Fibroblast of the conjunctiva (primary cell): Measurements from ENCODE around the gene DCPS.
"Not testable (repeated sequence)": the region's sequence is repeated elsewhere in the genome, so short reads cannot be mapped to it uniquely, and the experiment has no call there.

Source experiments
- DNase-seq: peaks from one replicate; pipeline ENCODE4 v3.0.0-alpha.2; 2010; ENCODE audit warnings: low read depth

The DCPS gene

DNA sequence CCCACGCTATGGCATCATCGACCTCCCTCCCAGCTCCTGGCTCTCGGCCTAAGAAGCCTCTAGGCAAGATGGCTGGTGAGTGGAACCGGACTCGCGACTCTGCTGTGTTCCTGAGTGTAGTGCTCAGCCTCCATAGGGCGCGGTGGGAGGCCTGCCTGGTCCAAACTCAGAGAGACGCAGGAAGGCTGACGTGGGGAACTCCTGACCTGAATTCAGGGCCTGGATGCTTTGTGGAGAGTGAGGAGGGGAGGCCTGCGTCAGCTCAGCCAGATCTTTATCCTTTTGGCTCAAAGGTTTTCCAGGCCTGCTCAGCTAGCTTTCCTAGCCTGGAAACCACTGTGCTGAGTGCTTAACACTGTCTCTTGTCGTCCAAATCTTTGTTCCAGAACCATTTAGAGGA lies 13.0 kb upstream of the DCPS start:
- no peak for DNase-seq

DNA sequence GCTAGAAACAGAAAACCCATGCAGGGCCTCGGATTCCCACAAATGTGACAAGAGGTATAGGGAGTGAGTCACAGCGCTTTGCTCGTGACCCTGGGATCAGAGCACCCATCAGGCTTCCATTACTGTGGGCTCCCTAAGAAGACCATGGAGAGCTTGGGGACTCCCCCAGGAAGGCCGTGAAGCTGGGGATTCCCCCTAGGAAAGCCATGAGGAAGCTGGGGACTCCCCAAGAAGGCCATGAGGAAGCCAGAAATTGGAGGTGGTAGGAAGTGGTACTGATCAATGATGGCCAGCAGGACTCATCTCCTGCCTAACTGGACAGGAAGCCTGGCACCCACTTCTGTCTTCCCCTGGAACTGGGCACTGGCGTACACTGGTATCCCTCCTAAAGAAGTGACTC lies 10.1 kb upstream of the DCPS start:
- no peak for DNase-seq

DNA sequence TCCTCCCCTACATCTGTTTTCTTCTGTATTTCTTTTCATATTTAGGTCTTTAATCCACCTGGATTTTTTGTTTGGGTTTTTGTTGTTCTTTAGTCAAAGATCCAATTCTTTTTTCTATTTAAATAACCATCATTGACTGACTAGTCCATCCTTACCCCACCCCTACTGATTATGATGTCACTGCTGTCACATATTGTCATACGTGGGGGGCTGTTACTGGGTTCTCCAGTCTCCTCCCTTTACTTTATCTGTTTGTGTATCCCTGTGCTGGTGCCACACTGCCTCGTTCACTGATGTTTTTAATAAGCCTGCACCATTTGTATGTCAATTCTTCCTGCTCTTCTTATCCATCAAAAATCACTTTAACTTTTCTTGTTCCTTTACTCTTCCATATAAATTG lies 6.9 kb upstream of the DCPS start:
- no peak for DNase-seq

DNA sequence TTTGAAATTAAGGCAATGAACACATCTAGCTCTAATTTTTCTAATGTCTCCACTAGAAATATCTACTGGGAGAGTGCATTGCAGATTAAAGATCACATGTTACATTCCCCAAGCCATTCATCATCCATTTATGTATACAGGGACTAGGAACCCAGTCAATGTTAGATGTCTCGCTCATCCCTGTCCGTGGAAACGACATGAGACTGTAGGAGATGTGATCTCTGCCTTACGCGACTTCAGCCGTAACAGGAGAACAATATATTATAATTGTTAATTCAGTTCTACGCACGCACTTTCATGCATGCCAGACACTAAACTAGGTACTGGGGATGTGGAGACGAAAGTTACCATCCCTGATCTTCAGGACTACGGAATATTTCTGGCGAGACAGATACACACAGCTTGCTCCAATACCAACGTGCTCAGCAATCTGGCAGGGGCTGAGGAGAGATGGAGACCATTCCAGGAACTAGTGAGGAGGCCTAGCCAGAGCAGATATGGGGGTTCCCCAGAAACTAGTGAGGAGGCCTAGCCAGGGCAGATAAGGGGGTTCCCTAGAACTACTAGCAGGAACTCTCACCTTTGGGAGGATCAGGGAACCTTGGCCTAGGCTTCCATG lies 706 bp downstream of the DCPS start:
- DNase-seq: no peak

DNA sequence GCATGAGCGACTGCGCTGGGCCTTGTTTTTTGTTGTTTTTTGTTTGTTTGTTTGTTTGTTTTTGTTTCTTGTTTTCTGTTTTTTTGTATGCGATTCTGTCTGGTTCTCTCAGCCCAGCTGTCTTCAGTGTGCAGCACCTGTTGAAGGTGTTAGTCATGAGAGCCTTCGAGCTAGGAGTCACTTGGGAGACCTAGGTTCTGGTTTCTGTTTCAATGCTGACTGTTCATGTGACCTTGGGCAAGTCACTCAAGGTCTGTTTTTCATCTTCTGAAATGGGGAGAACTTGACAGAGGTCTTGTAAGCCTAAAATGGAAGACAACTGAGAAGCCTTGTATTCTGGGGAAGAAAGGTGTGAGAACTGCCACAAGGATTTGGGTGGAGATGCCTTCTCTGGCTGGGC lies 1.8 kb downstream of the DCPS start:
- no peak for DNase-seq

DNA sequence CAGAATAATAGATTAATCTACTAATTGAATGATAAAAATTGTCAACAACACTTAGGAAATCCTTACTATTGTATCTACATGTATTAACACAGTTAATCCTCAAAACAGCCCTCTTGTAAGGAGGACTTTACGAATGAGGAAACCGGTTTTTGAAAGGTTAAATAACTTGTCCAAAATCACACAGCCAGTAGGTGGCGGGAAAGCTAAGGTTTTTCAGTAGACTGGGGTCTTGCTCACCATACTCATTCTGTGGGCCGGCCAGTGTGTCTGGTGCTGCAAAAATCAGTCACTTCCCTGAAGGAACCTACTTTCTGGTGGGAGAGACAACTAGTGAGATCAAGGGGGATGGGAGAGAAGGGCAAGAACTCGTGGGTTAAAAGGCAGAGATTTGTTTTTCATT lies 3.8 kb downstream of the DCPS start:
- peak; percentile 28 for DNase-seq

DNA sequence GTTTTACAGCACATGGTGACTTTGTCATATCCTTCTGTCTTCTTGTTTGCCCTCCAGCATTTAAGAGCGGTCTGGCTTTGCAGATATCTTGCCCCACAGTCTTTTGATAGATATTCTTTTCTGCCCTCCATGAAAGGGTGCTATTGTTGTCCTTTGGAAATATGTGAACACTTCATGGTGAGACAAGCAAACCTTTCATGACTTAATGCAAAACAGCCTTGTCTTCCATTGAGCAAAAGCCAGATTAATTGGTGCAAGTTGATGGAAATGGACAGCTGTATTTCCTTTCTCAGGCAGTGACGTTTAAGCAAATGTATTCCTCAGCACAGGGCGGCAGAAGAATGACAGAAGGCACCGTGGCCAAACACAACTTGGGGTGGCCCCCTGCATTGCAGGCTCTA lies 4.4 kb downstream of the DCPS start:
- no peak for DNase-seq

DNA sequence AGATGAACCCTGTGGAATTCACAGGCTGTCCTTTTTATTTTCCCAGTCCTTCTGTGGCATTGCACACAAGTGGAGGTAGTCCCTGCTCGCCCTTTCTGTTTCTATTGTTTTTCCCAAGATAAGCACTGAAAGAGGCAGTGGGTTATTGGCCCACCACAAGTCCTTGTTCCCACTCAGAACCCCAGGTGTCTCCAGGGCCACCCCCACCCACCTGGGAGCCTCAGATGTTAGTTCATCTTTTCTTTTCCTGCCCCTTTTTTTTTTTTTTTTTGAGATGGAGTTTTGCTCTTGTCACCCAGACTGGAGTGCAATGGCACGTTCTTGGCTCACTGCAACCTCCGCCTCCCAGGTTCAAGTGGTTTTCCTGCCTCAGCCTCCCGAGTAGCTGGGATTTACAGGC lies 4.9 kb downstream of the DCPS start:
- not testable (repeated sequence) for DNase-seq

DNA sequence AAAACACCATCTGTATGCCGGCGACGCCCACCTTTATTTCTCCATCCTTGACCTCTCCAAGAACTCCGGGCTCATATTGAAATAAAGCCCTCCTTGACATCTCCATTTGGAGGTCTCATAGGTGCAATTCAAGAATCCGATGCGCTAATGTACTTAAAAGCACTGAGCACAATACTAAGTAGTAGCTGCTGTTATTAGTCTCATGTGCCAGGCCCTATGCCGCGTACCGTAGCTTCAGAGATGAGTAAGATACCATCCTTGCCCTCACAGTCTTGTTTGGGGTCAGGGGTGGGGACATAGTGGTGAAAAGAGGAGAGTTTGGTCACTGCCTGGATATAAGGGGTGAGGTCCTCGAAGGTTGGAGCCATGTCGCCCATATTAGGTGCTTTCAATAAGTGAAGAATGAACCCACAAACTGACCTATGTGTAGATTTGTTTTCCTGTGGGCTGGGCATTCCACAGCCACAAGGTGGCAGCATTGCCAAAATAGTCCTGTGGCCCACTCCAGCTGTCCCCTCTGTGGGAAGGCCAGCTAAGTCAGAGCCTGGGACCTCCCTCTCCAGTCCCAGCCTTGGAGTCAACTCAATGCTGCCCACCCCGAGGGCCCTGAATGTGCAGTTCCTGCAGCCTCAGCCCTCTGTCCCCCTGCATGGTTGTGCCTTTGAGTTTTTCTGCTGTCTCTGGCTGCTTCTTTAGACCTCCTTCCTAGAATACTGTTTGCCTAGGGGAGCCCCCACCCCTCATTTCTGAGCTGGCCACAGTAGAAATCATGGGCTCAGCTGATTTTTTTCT lies 6.5 kb downstream of the DCPS start:
- DNase-seq: peak; percentile 51

DNA sequence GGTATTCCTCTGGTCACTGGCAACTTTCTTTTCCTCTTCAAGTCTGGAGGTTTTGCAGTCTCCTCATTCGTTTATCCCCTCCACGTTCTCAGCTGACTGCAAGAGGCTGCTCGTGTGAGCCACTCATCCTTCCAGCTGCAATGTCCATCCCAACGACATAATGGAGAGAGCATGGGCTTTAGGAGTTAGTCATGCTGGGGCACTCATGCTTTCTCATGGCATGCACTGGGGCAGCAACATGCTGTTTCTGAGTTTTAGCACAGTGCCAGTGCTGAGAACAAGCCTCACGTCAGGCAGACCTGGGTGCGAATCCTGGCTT lies 7.1 kb downstream of the DCPS start:
- no peak for DNase-seq

DNA sequence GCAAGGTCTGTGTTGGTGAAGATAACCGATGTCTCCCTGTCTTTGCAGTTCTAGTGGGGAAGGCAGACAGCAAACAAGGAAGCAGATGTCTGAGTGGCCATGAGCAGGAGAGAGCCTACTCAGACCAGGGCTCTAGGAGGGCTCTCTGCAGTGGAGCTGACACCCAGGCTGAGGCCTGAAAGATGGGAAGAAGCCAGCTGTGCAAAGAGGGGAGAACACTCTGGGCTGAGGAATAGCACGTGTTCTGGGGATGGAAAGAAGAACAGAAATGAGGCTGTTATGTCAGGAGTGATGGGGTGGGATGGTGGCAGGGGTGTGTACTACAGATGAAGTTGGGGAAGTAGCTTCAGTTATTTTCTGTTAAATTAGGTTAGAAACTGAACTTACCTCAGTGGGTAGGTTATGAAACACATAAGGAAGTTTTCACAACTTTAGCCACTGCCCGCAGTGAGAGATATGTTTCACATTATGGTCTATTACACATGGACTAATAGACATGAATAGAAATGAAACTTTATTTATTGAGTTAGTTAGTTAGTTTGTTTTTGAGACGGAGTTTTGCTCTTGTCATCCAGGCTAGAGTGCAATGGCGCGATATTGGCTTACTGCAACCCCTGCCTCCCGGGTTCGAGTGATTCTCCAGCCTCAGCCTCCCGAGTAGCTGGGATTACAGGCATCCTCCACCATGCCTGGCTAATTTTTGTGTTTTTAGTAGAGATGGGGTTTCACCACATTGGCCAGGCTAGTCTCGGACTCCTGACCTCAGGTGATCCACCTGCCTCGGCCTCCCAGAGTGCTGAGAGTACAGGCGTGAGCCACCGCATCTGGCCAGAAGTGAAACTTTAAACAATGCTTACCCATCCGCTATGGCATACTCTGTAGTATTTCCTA lies 7.8 kb downstream of the DCPS start:
- no peak for DNase-seq

DNA sequence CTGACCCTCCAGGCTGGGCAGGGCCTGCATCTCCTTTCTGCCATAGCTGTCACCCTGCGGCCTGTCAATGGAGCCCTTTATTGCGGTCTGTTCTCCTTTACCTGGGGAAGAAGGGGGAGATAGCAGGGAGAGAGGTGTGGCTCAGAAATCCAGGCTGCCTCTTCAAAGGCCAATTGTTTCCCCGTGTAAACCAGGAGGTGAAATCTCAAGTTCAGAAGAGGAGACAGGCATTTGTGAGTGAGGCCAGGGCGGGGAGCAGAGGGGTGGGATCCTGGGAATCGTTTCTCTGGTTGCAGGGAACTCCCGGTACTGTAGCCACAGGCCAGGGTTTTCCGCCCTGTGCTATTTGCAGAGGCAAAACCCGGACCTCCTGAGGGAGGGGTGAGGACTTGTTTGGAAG lies 9.1 kb downstream of the DCPS start:
- no peak for DNase-seq

DNA sequence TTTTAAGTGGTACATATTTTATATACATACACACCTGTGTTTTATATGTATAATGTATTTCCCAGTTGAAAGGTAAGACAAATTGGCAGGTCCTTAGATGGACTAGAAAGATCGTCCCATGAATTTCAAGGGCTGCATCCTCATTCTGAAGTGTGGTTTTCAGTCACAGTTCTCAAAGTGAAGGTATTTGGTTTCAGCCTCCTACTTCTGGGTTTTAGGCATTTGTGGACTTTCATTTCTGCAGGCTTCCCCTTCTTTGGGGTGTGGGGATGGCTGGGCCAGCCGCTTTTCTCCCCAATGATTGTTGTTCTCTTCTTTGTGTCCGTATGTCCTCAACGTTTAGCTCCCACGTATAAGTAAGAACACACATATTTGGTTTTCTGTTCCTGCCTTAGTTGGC lies 10.0 kb downstream of the DCPS start:
- DNase-seq: no peak

DNA sequence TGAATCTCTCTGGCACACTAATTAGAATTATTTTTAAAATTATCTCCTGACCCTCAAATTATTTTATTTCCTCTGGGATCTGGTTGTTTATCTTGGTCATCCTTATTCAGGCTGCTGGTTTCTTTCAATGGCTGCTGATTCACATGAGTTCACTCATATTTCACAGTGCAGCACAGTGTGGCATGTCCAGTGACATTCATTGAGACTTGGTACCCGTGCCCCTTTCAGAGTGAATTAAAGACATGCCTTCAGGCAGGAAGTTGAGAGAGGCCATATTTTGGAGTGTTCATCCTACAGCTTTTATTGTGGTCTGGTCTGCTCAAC lies 13.5 kb downstream of the DCPS start:
- DNase-seq: no peak

DNA sequence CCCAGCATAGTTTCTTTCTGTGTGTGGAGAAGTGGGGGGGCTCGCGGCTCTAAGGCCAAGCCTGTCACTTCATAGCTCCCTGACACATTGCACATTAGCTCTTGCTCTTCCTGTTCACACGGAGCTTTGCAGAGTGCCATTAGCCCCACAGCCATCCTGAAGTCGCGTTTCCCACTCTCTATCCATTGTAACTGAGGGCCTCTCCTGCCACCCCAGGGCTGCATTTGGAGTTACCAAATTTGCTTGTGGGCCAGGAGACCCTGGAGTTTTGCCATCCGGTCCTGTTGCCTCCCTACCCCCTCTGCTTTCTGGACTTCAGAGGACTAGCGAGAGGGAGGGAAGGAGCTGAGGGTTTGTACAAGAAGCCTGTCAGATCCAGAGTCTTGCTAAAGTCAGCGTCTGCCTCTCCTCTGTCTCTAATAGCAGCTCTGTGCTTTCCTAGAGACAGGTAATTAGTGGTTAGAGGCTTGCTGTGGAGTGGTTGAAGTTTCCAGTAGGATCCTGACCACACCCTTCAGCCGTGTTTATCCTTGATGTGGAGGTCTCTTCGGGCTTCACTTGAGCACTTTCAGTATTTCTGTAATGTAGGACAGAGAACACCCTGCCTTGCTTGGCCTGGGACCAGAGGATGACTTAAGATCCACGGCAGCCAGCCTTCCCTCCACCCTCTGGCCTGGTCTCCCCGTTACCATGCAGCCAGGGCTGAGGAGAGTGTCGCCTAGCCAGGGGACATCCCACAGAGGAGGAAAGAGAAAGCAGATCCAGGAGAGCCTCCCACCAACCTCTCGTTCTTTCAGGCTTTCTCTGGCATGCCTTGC lies 14.1 kb downstream of the DCPS start:
- peak; percentile 90 for DNase-seq

DNA sequence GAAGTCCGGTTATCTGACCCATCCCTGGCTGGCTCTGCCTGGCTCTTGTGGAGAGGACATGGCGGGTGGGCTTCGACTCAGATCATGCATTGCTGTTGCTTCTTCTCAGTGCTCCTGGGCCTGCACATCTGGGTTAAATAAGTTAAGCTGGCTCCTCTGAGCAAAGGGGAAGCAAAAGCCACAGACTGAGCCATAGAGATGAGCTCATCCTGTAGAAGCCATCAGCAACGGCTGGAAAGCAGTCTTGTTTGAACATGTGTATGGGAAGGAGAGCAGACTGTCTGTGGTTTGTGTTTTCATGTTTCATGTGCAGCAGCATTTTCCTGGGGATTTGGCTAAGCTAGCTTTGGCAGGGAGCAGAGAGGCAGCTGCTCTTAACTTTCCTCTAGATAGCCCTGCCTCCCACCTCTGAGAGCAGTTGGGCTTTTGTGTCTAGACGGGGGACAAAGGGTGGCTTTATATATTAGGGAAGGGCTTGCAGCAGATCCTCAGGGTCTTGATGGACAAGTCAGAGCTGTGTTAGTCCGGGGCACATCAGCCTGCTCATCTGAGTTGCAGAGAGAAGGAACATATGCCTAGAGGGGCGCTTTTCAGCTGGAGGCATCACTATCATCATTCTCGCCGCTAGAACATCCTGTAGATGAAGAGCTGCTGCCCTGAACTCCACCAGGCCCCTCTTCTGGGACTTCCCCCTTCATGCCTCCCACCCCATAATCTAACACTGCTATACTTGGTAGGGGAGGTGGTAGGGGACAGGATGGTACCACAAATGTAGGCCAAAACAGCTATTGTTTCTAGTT lies 14.9 kb downstream of the DCPS start:
- DNase-seq: peak; percentile 94

DNA sequence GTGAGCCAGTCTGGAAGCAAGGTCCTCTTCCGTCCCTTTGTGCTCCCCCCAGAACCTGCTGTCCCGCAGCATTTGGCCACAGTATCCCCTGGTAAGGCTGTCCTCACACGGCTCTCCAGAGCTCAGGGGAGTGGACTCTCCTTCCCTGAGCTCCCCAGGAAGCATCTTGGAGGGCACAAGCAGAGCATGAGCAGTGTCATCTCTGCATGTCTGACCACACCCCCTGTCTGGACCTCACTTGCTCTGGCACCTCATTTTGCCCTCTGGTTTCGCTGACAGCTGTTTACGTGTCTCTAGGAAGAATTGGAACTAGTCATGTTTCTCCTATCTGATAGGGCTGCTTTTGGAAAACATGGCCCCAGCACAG lies 15.5 kb downstream of the DCPS start:
- no peak for DNase-seq

DNA sequence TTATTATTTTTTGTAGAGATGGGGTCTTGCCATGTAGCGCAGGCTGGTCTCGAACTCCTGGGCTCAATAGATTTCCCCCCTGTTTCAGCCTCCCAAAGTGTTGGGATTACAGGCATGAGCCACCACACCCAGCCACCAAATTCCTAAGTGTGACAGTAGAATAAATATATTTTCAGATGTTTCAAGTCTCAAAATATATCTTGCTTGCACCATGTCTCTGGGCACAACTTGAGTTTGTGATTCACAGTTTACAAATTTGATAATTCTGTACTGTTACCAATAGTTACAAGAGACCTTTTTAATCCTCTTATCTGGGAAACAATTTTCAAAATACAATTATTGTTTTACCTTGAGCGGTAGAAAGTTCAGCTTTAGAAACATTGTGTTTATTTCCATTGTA lies 19.1 kb downstream of the DCPS start:
- DNase-seq: no peak

DNA sequence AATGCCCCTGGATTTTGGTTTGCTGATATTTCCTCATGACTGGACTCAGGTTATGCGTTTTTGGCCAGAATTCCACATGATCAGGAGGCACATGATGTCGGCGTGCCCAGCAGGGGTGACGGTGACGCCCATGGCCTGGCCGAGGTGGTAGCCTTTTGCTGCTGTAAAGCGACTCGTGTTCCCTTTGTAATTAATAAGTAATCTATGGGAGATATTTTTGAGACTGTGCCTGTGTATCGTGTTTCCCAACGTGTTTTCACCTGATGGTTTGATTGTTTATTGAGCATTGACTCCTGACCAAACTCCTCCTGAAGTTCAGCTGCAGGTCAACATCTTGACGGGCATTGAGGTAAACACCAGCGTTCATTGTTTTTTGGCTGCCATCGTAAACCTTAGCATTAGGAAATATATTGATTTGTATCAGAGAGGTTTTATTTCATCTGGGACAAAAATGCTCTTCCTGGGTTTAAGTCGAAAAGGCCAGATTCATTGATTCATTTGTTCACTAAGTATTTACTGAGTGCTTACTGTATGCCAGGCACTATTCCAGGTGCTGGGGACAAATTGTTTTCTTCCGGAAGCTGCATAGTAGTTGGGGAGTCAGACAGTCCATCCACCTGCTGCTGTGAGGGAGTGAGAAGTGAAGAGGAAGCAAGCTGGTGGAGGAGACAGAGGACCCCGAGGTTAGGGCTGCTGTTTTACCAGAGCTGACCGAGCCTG lies 23.6 kb downstream of the DCPS start:
- DNase-seq: no peak

DNA sequence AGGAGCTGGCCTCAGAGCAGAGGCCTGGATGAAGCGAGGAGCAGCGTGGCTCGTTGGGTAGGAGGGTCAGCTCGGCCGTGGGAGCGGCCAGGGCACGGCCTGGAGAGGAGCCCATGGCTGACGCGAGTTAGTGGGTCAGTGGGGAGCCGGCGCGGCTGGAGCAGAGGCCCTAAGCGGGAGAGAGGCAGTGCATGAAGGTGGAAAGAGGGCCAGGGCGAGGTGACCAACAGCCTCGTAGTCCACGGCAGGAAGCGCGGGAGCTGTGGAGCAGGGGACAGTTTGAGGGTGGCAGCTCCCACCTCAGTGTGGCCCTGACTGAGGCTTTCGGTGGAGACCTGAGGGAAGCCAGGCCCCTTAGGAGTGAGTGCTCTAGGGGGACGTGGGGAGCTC lies 24.1 kb downstream of the DCPS start:
- DNase-seq: no peak

DNA sequence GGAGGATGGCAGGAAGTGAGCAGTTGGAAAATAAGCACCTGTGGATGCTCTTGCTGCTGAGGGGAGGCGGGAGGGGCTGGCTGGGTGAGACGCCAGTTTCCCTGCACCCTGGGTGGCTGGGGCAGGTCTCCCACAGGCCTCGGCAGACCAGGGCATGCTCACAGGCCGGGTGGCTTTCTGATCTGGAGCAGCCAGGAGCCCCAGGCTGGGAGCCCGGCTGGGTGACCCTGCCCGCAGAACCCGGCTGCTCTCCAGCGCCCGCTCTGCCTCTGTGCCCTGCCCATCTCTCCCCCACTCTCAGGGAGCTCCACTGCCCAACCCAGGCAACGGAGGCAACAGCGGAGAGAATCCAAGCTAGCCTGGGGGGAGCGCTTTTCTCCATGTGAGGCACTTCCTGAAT lies 24.6 kb downstream of the DCPS start:
- no peak for DNase-seq
